HUES48 (cell line): ENCODE measurements around the gene FPR3.

Experiments used
- H3K27ac ChIP-seq: one replicate; pipeline ENCODE4 v1.7.0; 2013; ENCODE audit warnings: low read depth, low read length, inconsistent platforms
- H3K27me3 ChIP-seq: 2 replicates; pipeline ENCODE4 v1.6.1; 2013; ENCODE audit warnings: mild to moderate bottlenecking, low read length; ENCODE audit not compliant: control insufficient read depth, insufficient read depth
- H3K36me3 ChIP-seq: 2 replicates; pipeline ENCODE4 v1.6.1; 2013; ENCODE audit warnings: low read length; ENCODE audit not compliant: control insufficient read depth, insufficient read depth
- H3K4me1 ChIP-seq: 2 replicates; pipeline ENCODE4 v1.6.1; 2013; ENCODE audit warnings: mild to moderate bottlenecking, low read length; ENCODE audit not compliant: control insufficient read depth, insufficient read depth
- H3K4me3 ChIP-seq: 2 replicates; pipeline ENCODE4 v1.5.1; 2013; ENCODE audit warnings: mild to moderate bottlenecking, low read depth, low read length
- H3K9ac ChIP-seq: 2 replicates; pipeline ENCODE4 v1.6.1; 2013; ENCODE audit warnings: mild to moderate bottlenecking, low read depth, low read length, moderate library complexity
- H3K9me3 ChIP-seq: 2 replicates; pipeline ENCODE4 v1.6.1; 2013; ENCODE audit warnings: low read length; ENCODE audit not compliant: control insufficient read depth, insufficient read depth

FPR3 gene

GRCh38 chr19:51794885-51795490, at the start of gene FPR3:
TSS of gene FPR3 (plus strand) at chr19:51795157. CDS start at chr19:51823749, 28,592 bp downstream.
- Histone ChIP-seq H3K9me3 (peaks cover 46% of the 10 kb centered on the region), H3K27me3 (no peaks in the 10 kb centered on the region), H3K27ac (no peak within 1 kb of the TSS), H3K9ac (no peak within 1 kb of the TSS), H3K4me1 (no peaks in the 10 kb centered on the region), H3K4me3 (no peak within 1 kb of the TSS), H3K36me3 (no peaks in the 10 kb centered on the region)

- no peak overlapping the region for H3K4me3 ChIP-seq
- H3K27me3 ChIP-seq: no peaks in the 10 kb centered on the region
Measured at GRCh38 chr19:51746731-51747130, 48.2 kb upstream of the FPR3 start.

GRCh38 chr19:51749979-51750378, 45.0 kb upstream of the FPR3 start:
- Histone ChIP-seq H3K4me3 (no peak overlapping the region), H3K36me3 (no peaks in the 10 kb centered on the region), H3K27me3 (no peaks in the 10 kb centered on the region), H3K27ac (no peak overlapping the region), H3K9ac (no peak overlapping the region), H3K4me1 (no peaks in the 10 kb centered on the region), H3K9me3 (peaks cover 7% of the 10 kb centered on the region)

More at GRCh38 chr19:51746731-51747130, 48.2 kb upstream of the FPR3 start:
- H3K27ac ChIP-seq: no peak overlapping the region
- no peaks in the 10 kb centered on the region for H3K36me3 ChIP-seq
- peaks cover 3% of the 10 kb centered on the region for H3K9me3 ChIP-seq
- no peak overlapping the region for H3K9ac ChIP-seq
- no peaks in the 10 kb centered on the region for H3K4me1 ChIP-seq

- Histone ChIP-seq H3K4me3 (no peak overlapping the region), H3K36me3 (no peaks in the 10 kb centered on the region), H3K4me1 (no peaks in the 10 kb centered on the region), H3K9me3 (peaks cover 13% of the 10 kb centered on the region), H3K27ac (no peak overlapping the region), H3K27me3 (no peaks in the 10 kb centered on the region), H3K9ac (no peak overlapping the region)
Measured at GRCh38 chr19:51750400-51751094, 44.4 kb upstream of the FPR3 start.

GRCh38 chr19:51751655-51752054, 43.3 kb upstream of the FPR3 start, which contains the start of gene FPR1:
TSS of gene FPR1 (minus strand) at chr19:51751878. CDS start at chr19:51746994, 4,884 bp downstream.
- H3K4me1 ChIP-seq: no peaks in the 10 kb centered on the region

GRCh38 chr19:51754109-51754508, 40.8 kb upstream of the FPR3 start:
- H3K36me3 ChIP-seq: no peaks in the 10 kb centered on the region
- H3K27me3 ChIP-seq: no peaks in the 10 kb centered on the region
- no peaks in the 10 kb centered on the region for H3K4me1 ChIP-seq
- H3K9me3 ChIP-seq: peaks cover 21% of the 10 kb centered on the region
- no peak overlapping the region for H3K27ac ChIP-seq
- no peak overlapping the region for H3K9ac ChIP-seq
- H3K4me3 ChIP-seq: no peak overlapping the region

More at GRCh38 chr19:51751655-51752054, 43.3 kb upstream of the FPR3 start, which contains the start of gene FPR1:
- Histone ChIP-seq H3K27ac (no peak within 1 kb of the TSS), H3K9me3 (peaks cover 18% of the 10 kb centered on the region), H3K4me3 (no peak within 1 kb of the TSS), H3K36me3 (no peaks in the 10 kb centered on the region), H3K27me3 (no peaks in the 10 kb centered on the region), H3K9ac (no peak within 1 kb of the TSS)

- Histone ChIP-seq H3K27ac (no peak overlapping the region), H3K9ac (no peak overlapping the region), H3K4me1 (no peaks in the 10 kb centered on the region), H3K9me3 (peaks cover 21% of the 10 kb centered on the region), H3K27me3 (no peaks in the 10 kb centered on the region), H3K36me3 (no peaks in the 10 kb centered on the region), H3K4me3 (no peak overlapping the region)
Measured at GRCh38 chr19:51754770-51755169, 40.2 kb upstream of the FPR3 start.

GRCh38 chr19:51755571-51755970, 39.4 kb upstream of the FPR3 start:
- Histone ChIP-seq H3K27me3 (no peaks in the 10 kb centered on the region), H3K36me3 (no peaks in the 10 kb centered on the region)

GRCh38 chr19:51760697-51761356, 34.1 kb upstream of the FPR3 start, which contains the start of gene FPR2:
TSS of gene FPR2 (plus strand) at chr19:51761180. CDS start at chr19:51768659, 7,479 bp downstream.
- peaks cover 16% of the 10 kb centered on the region for H3K9me3 ChIP-seq
- no peak within 1 kb of the TSS for H3K27ac ChIP-seq

More at GRCh38 chr19:51755571-51755970, 39.4 kb upstream of the FPR3 start:
- Histone ChIP-seq H3K27ac (no peak overlapping the region), H3K9me3 (peaks cover 21% of the 10 kb centered on the region), H3K9ac (no peak overlapping the region), H3K4me3 (no peak overlapping the region), H3K4me1 (no peaks in the 10 kb centered on the region)

GRCh38 chr19:51761696-51762095, 33.3 kb upstream of the FPR3 start:
- Histone ChIP-seq H3K27me3 (no peaks in the 10 kb centered on the region), H3K9me3 (peaks cover 8% of the 10 kb centered on the region; the same call in 1 of the 2 replicates), H3K27ac (no peak overlapping the region), H3K36me3 (no peaks in the 10 kb centered on the region), H3K4me1 (no peaks in the 10 kb centered on the region), H3K9ac (no peak overlapping the region), H3K4me3 (no peak overlapping the region)

More at GRCh38 chr19:51760697-51761356, 34.1 kb upstream of the FPR3 start, which contains the start of gene FPR2:
- no peaks in the 10 kb centered on the region for H3K4me1 ChIP-seq
- no peaks in the 10 kb centered on the region for H3K36me3 ChIP-seq
- H3K9ac ChIP-seq: no peak within 1 kb of the TSS
- H3K27me3 ChIP-seq: no peaks in the 10 kb centered on the region
- no peak within 1 kb of the TSS for H3K4me3 ChIP-seq
